Lung (tissue), 12 donors: ENCODE results near the gene TRPC6. TPM values are rescaled to one million over a fixed set of nuclear protein-coding genes. Genes with fewer than 3 reads are reported as not detected.

Experiments used
- ATAC-seq: fragments of 200-7000 bp; cut with Tn5 transposase; one replicate; pipeline ENCODE4 v1.9.1; 2020; ENCODE audit warnings: moderate number of reproducible peaks; ENCODE audit not compliant: insufficient read depth, low FRiP score
- DNase-seq, 3 donors: peaks; one replicate each; pipeline ENCODE4 v3.0.0-alpha.2; 2013 to 2017
- H3K27ac ChIP-seq, 2 donors: one replicate each; pipeline ENCODE4 v1.5.1; 2013; ENCODE audit warnings: mild to moderate bottlenecking in 2 of 2, moderate library complexity in 2 of 2, control low read depth in 1 of 2, inconsistent platforms in 1 of 2, low read depth in 1 of 2, low read length in 1 of 2
- H3K27me3 ChIP-seq, 3 donors: one replicate each; pipeline ENCODE4 v1.5.1; 2013; ENCODE audit warnings: low read length in 2 of 3; ENCODE audit not compliant: control insufficient read depth in 3 of 3, insufficient read depth in 3 of 3
- H3K36me3 ChIP-seq, 4 donors: one replicate each; pipeline ENCODE4 v1.5.1; 2013; ENCODE audit warnings: low read length in 4 of 4, mild to moderate bottlenecking in 1 of 4, moderate library complexity in 1 of 4; ENCODE audit not compliant: control insufficient read depth in 4 of 4, insufficient read depth in 4 of 4
- H3K4me1 ChIP-seq, 5 donors: one replicate each; pipeline ENCODE4 v1.5.1; 2013; ENCODE audit warnings: low read length in 5 of 5, mild to moderate bottlenecking in 2 of 5, moderate library complexity in 1 of 5; ENCODE audit not compliant: control insufficient read depth in 5 of 5, insufficient read depth in 5 of 5
- H3K4me3 ChIP-seq: one replicate; pipeline ENCODE4 v1.5.1; 2013; ENCODE audit warnings: mild to moderate bottlenecking, control low read depth, moderate library complexity
- H3K9ac ChIP-seq, 2 donors: one replicate each; pipeline ENCODE4 v1.5.1; 2013; ENCODE audit warnings: low read length in 2 of 2, control low read depth in 1 of 2; ENCODE audit not compliant: insufficient read depth in 1 of 2
- H3K9me3 ChIP-seq, 4 donors: one replicate each; pipeline ENCODE4 v1.5.1; 2013; ENCODE audit warnings: low read length in 3 of 4, mild to moderate bottlenecking in 1 of 4, moderate library complexity in 1 of 4; ENCODE audit not compliant: control insufficient read depth in 4 of 4, insufficient read depth in 3 of 4
- WGBS, 2 donors: extraction: QIAGEN DNeasy Blood & Tissue Kit; methylation state at CpG; one replicate each; pipeline ENCODE4 v1.1.7; 2013; 5-methylcytosine and 5-hydroxymethylcytosine counted together
- polyA plus RNA-seq, 2 donors: library from polyadenylated mRNA; stranded (reverse); fragments of 200-250 nt; gene quantifications; one replicate each; pipeline ENCODE4 v1.2.1, GENCODE V29; 2013
- total RNA-seq, 2 donors: library from RNA; depleted of rRNA in 1 of 2; stranded (reverse); fragments of >200 nt in 1 of 2; gene quantifications; one replicate each; pipeline ENCODE4 v1.2.1, GENCODE V29; 2014 to 2021
- TF ChIP-seq, protein P1 (sequence below): IDR thresholded peaks from 2 replicates; pipeline ENCODE4 v1.5.1; 2012; ENCODE audit warnings: mild to moderate bottlenecking; ENCODE audit errors: control extremely low read depth, extremely low read depth
- donor health status: control.
- donor health status: control.
- donor health status: Bipolar disorder and iron deficiency.
- donor health status: healthy.
- donor health status: DM: yes; HTN: yes; CAD: no.

Gene TRPC6
- total and polyA plus RNA-seq, 4 donors, result 3.3 to 66.5 (median 7.9) TPM

DNA sequence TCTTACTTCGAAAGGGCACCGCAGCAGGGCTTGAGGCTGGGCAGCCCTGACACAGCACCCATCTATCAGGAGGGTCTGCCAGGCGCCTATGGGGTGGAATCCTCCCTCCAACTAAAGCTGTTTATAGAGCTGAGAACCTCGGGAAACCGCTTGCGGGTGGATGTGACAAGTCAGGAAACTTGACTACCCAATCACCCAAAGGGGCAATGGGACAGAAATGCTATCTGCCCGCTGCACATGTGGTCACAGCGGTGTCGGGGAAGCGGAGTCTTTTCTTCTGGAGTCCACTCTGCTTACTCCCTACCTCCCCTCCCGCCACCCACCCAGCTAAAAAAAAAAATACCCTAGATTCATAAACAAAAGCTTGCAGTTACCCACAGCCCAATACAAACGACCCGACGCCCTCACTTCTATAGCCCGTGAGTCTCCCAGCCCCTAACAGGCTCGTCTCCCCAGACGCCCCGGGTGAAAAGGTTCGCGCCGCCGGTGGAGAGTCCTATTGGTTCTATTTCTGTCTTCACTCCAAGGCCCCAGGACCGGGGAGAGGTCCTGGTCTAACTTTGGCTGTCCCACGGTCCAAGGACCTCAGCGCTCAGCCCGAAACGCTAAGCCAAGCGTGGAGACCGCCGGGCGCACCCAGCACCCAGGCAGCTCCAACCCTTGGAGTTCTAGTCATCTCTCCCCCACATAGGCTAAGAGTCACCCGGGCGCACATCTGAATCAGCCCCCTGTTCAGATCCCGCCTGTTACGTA is 1.4 kb downstream of the TRPC6 start:
- H3K9ac ChIP-seq, result peak overlapping the region; percentile 80 to 88
- DNase-seq, result peak in 2 of 3 donors; percentile 23 to 54
- H3K27ac ChIP-seq, result peak overlapping the region in 1 of 2 donors; percentile 26
- peak overlapping the region; percentile 47 for H3K4me3 ChIP-seq
- ATAC-seq, result no peak
- WGBS, 2 donors, result 6 to 7% methylated on average over 35 of the region's 35 CpGs
- peaks cover 0 to 5% (median 1%) of the 10 kb centered on the region in 4 donors for H3K9me3 ChIP-seq
- no peaks in the 10 kb centered on the region for H3K36me3 ChIP-seq
- peaks cover 0 to 7% (median 0%) of the 10 kb centered on the region in 5 donors for H3K4me1 ChIP-seq
- peaks cover 0 to 20% (median 0%) of the 10 kb centered on the region in 3 donors for H3K27me3 ChIP-seq
- TF ChIP-seq, protein P1, sequence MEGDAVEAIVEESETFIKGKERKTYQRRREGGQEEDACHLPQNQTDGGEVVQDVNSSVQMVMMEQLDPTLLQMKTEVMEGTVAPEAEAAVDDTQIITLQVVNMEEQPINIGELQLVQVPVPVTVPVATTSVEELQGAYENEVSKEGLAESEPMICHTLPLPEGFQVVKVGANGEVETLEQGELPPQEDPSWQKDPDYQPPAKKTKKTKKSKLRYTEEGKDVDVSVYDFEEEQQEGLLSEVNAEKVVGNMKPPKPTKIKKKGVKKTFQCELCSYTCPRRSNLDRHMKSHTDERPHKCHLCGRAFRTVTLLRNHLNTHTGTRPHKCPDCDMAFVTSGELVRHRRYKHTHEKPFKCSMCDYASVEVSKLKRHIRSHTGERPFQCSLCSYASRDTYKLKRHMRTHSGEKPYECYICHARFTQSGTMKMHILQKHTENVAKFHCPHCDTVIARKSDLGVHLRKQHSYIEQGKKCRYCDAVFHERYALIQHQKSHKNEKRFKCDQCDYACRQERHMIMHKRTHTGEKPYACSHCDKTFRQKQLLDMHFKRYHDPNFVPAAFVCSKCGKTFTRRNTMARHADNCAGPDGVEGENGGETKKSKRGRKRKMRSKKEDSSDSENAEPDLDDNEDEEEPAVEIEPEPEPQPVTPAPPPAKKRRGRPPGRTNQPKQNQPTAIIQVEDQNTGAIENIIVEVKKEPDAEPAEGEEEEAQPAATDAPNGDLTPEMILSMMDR, result no peak

DNA sequence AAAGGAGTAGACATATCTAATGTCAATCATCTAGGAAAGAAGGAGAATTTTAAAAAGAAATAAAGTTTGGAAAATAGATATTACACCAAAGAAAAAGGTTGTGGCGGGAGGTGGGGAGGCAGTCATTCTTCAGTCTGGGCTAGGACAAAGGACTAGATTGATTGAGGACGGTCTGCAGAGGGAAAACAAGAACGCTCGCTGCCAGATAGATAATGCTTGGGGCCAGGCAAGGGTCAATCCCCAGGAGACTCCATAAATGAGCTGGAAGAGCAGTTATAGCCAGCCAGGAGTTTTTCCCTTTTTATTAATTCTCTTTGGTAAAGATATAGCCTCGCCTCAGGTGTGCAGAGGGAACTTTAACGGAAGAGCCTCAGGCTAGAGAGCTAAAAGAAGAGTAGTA is 6.3 kb downstream of the TRPC6 start:
- Histone ChIP-seq H3K36me3 (no peaks in the 10 kb centered on the region), H3K9ac (no peak overlapping the region), H3K27me3 (peaks cover 0 to 15% (median 0%) of the 10 kb centered on the region in 3 donors), H3K9me3 (peaks cover 0 to 5% (median 0%) of the 10 kb centered on the region in 4 donors), H3K4me3 (no peak overlapping the region), H3K4me1 (peaks cover 0 to 8% (median 0%) of the 10 kb centered on the region in 5 donors), H3K27ac (no peak overlapping the region)
- no peak for DNase-seq
- TF ChIP-seq, protein P1, result no peak
- ATAC-seq, result no peak
- WGBS, 2 donors, result 76 to 86% methylated on average over 6 of the region's 6 CpGs

DNA sequence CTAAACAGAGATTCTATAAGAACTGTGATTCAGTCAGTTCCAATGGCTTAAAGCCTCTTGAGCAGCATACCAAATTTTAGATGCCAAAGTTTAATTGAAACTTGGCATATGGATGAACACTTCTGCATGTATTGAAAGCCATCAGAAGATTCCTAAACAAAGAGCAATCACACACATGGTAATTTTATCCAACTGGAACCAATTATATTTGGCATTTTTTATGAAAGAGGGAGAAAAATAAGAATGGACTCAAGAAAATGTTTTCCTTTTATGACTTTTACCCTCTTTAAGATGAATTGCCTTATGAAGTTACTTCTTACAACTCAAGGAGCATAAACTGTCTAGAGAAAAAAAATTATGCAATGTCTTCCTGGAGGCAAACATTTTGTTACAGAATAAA is 7.4 kb downstream of the TRPC6 start:
- Histone ChIP-seq H3K27me3 (peaks cover 0 to 5% (median 0%) of the 10 kb centered on the region in 3 donors), H3K9ac (no peak overlapping the region), H3K27ac (no peak overlapping the region), H3K9me3 (peaks cover 0 to 5% (median 0%) of the 10 kb centered on the region in 4 donors), H3K4me3 (no peak overlapping the region), H3K4me1 (peaks cover 0 to 8% (median 0%) of the 10 kb centered on the region in 5 donors), H3K36me3 (no peaks in the 10 kb centered on the region)
- no peak for DNase-seq
- TF ChIP-seq, protein P1, result no peak
- ATAC-seq, result no peak

DNA sequence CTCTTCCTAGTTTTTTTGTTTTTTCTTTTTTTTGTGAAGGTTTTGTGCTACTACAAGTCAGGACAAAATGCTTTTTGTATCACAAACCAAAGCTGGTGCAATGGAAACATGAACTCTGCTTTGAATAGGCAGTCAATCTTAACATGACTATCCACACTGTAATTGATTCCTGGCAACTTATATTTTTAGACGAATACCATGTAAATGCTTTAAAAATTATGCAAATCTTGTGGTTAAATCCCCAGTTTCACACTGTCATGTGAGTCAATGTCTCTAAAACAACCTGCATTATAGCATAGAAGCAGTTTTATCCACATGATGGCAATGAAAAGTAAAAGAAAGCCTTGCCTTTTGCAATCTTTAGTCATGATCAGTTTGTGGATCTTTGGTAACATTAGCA is 8.9 kb downstream of the TRPC6 start:
- Histone ChIP-seq H3K9ac (no peak overlapping the region), H3K27ac (no peak overlapping the region), H3K4me1 (peaks cover 0 to 8% (median 0%) of the 10 kb centered on the region in 5 donors), H3K9me3 (peaks cover 0 to 5% (median 0%) of the 10 kb centered on the region in 4 donors), H3K27me3 (no peaks in the 10 kb centered on the region), H3K36me3 (no peaks in the 10 kb centered on the region), H3K4me3 (no peak overlapping the region)
- TF ChIP-seq, protein P1, result no peak
- 31 to 52% methylated on average over 1 of the region's 1 CpG for WGBS, 2 donors
- ATAC-seq (no peak), DNase-seq (no peak)
